MM.1S (cell line): Measurements from ENCODE around the gene TBR1.

Experiments used
- DNase-seq: peaks from one replicate; pipeline ENCODE4 v3.0.0-alpha.2; 2015
- H2AFZ ChIP-seq: fragments of 300-600 bp; sonication (generic); 2 replicates; pipeline ENCODE4 v1.6.0; 2016; ENCODE audit warnings: antibody characterized with exemption, low read length
- H3F3A ChIP-seq: fragments of 300-600 bp; sonication (generic); 2 replicates; pipeline ENCODE4 v1.6.1; 2016; ENCODE audit warnings: mild to moderate bottlenecking, antibody characterized with exemption, low read length, moderate library complexity, mixed read lengths; ENCODE audit not compliant: insufficient read depth
- H3K27ac ChIP-seq: fragments of 300-600 bp; sonication (generic); 2 replicates; pipeline ENCODE4 v1.5.1; 2016; ENCODE audit warnings: mild to moderate bottlenecking, low read length
- H3K27me3 ChIP-seq: fragments of 300-600 bp; sonication (generic); replicated peaks from 2 replicates; pipeline ENCODE4 v1.6.0; 2016; ENCODE audit warnings: low read length; ENCODE audit not compliant: insufficient read depth
- H3K36me3 ChIP-seq: fragments of 300-600 bp; sonication (generic); replicated peaks from 2 replicates; pipeline ENCODE4 v1.6.1; 2016; ENCODE audit warnings: mild to moderate bottlenecking, low read length, mixed read lengths; ENCODE audit not compliant: insufficient read depth
- H3K4me1 ChIP-seq: fragments of 300-600 bp; sonication (generic); 2 replicates; pipeline ENCODE4 v1.6.1; 2016; ENCODE audit warnings: low read length, mixed read lengths
- H3K4me2 ChIP-seq: fragments of 300-600 bp; sonication (generic); 2 replicates; pipeline ENCODE4 v1.6.0; 2016; ENCODE audit warnings: low read depth, low read length
- H3K4me3 ChIP-seq: fragments of 300-600 bp; sonication (generic); 2 replicates; pipeline ENCODE4 v1.5.1; 2016; ENCODE audit warnings: low read length, mixed read lengths
- H3K79me2 ChIP-seq: fragments of 300-600 bp; sonication (generic); 2 replicates; pipeline ENCODE4 v1.6.1; 2016; ENCODE audit warnings: mixed run types, low read length, mixed read lengths
- H3K9ac ChIP-seq: fragments of 300-600 bp; sonication (generic); 2 replicates; pipeline ENCODE4 v1.6.1; 2016; ENCODE audit warnings: low read length, mixed read lengths
- H3K9me2 ChIP-seq: fragments of 300-600 bp; sonication (generic); replicated peaks from 2 replicates; pipeline ENCODE4 v1.6.1; 2016; ENCODE audit warnings: mild to moderate bottlenecking, low read length, mixed read lengths; ENCODE audit not compliant: insufficient read depth
- H3K9me3 ChIP-seq: fragments of 300-600 bp; sonication (generic); replicated peaks from 2 replicates; pipeline ENCODE4 v1.6.1; 2016; ENCODE audit warnings: mild to moderate bottlenecking, low read length, mixed read lengths; ENCODE audit not compliant: insufficient read depth
- H4K20me1 ChIP-seq: fragments of 300-600 bp; sonication (generic); 2 replicates; pipeline ENCODE4 v1.6.1; 2016; ENCODE audit warnings: mild to moderate bottlenecking, low read length, moderate library complexity, mixed read lengths; ENCODE audit not compliant: insufficient read depth
- CTCF ChIP-seq: fragments of 300-600 bp; sonication (generic); IDR thresholded peaks from 2 replicates; pipeline ENCODE4 v1.5.1; 2016; ENCODE audit warnings: antibody characterized with exemption, low read length, mixed read lengths
- EZH2 ChIP-seq: fragments of 300-600 bp; sonication (generic); optimal IDR thresholded peaks from 2 replicates; pipeline ENCODE3; 2017; ENCODE audit warnings: low read depth, mild to moderate bottlenecking, antibody characterized with exemption, low read length, mixed read lengths
- EZH2phosphoT487 ChIP-seq: fragments of 300-600 bp; sonication (generic); IDR thresholded peaks from 2 replicates; pipeline ENCODE4 v1.6.1; 2018; ENCODE audit warnings: antibody characterized with exemption, low read length

The TBR1 gene

DNA sequence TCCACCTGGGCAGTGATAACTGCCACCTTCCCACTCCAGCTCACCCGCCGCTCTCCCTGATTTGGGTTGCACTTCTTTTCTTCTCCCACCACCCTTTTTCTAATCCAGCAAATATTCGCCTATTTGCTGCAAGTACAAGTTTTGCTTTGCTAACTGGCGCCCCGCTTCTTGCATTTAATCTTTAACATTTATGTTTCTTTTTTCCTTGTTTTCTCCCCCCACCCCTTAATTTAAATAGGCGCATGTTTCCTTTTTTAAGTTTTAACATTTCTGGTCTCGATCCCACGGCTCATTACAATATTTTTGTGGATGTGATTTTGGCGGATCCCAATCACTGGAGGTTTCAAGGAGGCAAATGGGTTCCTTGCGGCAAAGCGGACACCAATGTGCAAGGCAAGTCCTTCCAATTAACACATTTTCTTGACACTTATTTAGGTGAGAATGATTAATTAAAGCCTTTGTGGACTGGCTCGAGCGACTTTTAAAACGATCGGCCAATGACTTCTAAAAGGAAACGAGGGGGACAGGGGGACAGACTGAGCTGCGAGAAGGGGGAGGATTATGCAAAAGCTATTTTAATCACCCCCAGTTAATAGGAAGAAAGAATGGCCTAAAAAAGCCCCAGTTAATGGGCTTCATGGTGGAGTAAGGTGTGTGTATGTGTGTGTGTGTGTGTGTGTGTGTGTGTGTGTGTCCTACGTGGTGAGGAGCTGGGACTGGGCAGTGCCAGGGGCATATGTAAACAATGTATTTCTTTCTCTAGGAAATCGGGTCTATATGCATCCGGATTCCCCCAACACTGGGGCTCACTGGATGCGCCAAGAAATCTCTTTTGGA, 1.6 kb downstream of the TBR1 start:
- H3K9me2 ChIP-seq, result no peaks in the 10 kb centered on the region
- no peaks in the 10 kb centered on the region for H3K4me1 ChIP-seq
- H3K27me3 ChIP-seq, result no peaks in the 10 kb centered on the region
- no peaks in the 10 kb centered on the region for H3K9me3 ChIP-seq
- H3K36me3 ChIP-seq, result no peaks in the 10 kb centered on the region
- no peaks in the 10 kb centered on the region for H4K20me1 ChIP-seq
- TF ChIP-seq EZH2phosphoT487 (no peak), EZH2 (no peak), CTCF (no peak)
- H3F3A ChIP-seq, result no peaks in the 10 kb centered on the region
- no peaks in the 10 kb centered on the region for H3K79me2 ChIP-seq
- DNase-seq, result no peak
- H3K4me2 ChIP-seq, result no peak overlapping the region
- no peak overlapping the region for H2AFZ ChIP-seq
- no peak overlapping the region for H3K4me3 ChIP-seq
- H3K9ac ChIP-seq, result no peak overlapping the region
- H3K27ac ChIP-seq, result no peak overlapping the region

DNA sequence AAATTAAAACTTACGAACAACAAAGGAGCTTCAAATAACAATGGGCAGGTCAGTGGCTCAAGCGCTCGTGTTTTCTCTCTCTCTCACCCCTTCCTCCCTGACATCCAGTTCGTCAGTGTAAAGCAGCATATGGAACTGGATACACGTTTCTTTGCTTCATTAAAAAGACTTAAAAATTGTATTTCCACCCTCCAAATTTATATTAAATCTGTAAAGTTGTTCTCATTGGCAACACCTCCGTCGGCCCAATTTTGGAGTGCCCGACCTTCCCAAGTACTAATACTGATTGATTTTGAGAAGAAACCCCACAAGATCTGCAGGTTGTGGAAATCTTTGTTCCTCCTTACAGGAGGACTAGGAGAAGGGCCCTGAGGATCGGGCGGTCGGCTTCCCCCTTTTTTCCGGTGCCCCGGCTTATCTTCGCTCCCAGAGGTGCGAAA, 2.2 kb downstream of the TBR1 start:
- Histone ChIP-seq H3K27me3 (no peaks in the 10 kb centered on the region), H3K9me2 (no peaks in the 10 kb centered on the region), H3K9me3 (no peaks in the 10 kb centered on the region)

DNA sequence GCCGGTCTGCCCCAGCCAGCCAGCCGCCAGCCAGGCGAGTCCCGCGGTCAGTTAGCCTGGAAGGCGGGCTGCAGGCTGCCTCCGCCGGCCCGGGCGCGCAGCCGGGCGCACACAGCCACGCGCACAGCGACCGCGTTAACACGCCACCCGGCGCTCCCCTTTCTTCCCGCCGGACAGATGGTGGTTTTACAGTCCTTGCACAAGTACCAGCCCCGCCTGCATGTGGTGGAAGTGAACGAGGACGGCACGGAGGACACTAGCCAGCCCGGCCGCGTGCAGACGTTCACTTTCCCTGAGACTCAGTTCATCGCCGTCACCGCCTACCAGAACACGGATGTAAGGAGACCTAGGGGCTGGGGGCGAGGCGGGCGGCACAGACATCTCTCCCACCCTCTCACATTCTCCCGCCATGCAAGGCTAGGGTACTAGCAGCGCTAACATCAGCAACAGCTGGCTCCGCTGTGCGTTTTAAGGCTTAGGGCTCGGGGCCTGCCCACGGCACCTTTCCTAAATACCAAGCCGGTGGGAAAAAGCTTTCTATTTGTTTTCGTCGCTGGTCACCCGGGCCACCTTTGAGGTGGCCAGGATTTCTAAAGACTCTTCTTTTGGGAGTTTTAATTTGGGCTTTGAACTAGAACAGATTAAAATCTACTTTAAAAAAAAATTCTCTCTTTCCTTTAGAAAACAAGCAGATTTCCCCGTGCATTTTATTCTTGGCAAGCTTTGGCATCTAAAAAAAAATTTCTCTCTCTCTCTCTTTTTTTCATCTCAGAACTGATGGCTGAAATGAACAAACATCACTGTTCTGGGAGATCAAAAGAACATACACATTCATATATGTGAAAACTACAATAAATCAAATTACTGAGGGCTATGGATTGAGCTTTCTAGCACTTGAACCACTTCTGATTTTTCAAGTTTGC, 2.9 kb downstream of the TBR1 start:
- H3K4me1 ChIP-seq, result no peaks in the 10 kb centered on the region
- no peaks in the 10 kb centered on the region for H3K9me2 ChIP-seq
- no peak for DNase-seq
- no peak overlapping the region for H3K27ac ChIP-seq
- TF ChIP-seq EZH2phosphoT487 (no peak), EZH2 (no peak), CTCF (no peak)
- H3K79me2 ChIP-seq, result no peaks in the 10 kb centered on the region
- H3K27me3 ChIP-seq, result no peaks in the 10 kb centered on the region
- no peaks in the 10 kb centered on the region for H3K36me3 ChIP-seq
- no peak overlapping the region for H3K9ac ChIP-seq
- peak overlapping the region; percentile 28 for H3K4me3 ChIP-seq
- no peaks in the 10 kb centered on the region for H4K20me1 ChIP-seq
- peak overlapping the region; percentile 53; the same call in 1 of the 2 replicates for H3K4me2 ChIP-seq
- no peak overlapping the region for H2AFZ ChIP-seq
- no peaks in the 10 kb centered on the region for H3K9me3 ChIP-seq
- no peaks in the 10 kb centered on the region for H3F3A ChIP-seq

More for the DNA sequence above, 2.2 kb downstream of the TBR1 start:
- no peaks in the 10 kb centered on the region for H3K4me1 ChIP-seq
- peak overlapping the region; percentile 28 for H3K4me3 ChIP-seq
- TF ChIP-seq EZH2phosphoT487, result no peak
- TF ChIP-seq EZH2, result no peak
- TF ChIP-seq CTCF, result no peak
- peak overlapping the region; percentile 53; the same call in 1 of the 2 replicates for H3K4me2 ChIP-seq
- no peaks in the 10 kb centered on the region for H4K20me1 ChIP-seq
- no peak overlapping the region for H2AFZ ChIP-seq
- H3K79me2 ChIP-seq, result no peaks in the 10 kb centered on the region
- H3K36me3 ChIP-seq, result no peaks in the 10 kb centered on the region
- no peak for DNase-seq
- no peak overlapping the region for H3K27ac ChIP-seq
- H3K9ac ChIP-seq, result no peak overlapping the region
- no peaks in the 10 kb centered on the region for H3F3A ChIP-seq
